Tibial nerve (tissue), 4 donors: ENCODE measurements around the gene XYLT1.
A peak's percentile ranks its signal among the peaks of the same experiment; 100 is the strongest.

Source experiments
- EP300 ChIP-seq, 2 donors: sonication (generic); formaldehyde crosslinking; IDR thresholded peaks; one replicate each; pipeline ENCODE4 v1.6.1; 2017; ENCODE audit warnings: antibody characterized with exemption in 2 of 2, mild to moderate bottlenecking in 1 of 2
- POLR2A ChIP-seq, 2 donors: fragments of 450-650 bp; IDR thresholded peaks; one replicate each; pipeline ENCODE4 v1.6.1; 2017; ENCODE audit warnings: antibody characterized with exemption in 2 of 2, mild to moderate bottlenecking in 2 of 2, moderate library complexity in 2 of 2
- TF ChIP-seq, protein P1 (sequence below), 5 experiments: fragments of 200-600 bp in 3 of 5; fragments of 450-650 bp in 2 of 5; sonication (generic) in 3 of 5; IDR thresholded peaks; one replicate each; pipeline ENCODE4 v1.5.1; 2016 to 2019; ENCODE audit warnings: antibody characterized with exemption in 5 of 5, mild to moderate bottlenecking in 3 of 5, moderate library complexity in 2 of 5

DNA sequence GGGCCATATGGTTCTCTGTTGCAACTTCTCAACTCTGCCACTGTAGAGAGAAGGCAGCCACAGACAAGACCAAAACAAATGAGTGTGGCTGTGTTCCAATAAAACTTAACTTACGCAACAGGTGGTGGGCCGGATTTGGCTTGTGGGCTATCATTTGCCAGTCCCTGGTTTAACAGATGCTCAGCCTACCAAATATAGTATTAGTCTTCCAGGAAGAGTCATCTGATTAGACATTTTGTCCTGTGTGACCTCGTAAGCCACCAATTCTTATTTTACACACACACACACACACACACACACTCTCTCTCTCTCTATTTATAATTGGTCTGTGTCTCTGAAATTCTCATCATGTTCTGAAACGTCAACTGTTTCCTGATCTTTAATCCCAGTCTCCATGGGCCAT is 245.9 kb downstream of the XYLT1 start:
- TF ChIP-seq, protein P1, sequence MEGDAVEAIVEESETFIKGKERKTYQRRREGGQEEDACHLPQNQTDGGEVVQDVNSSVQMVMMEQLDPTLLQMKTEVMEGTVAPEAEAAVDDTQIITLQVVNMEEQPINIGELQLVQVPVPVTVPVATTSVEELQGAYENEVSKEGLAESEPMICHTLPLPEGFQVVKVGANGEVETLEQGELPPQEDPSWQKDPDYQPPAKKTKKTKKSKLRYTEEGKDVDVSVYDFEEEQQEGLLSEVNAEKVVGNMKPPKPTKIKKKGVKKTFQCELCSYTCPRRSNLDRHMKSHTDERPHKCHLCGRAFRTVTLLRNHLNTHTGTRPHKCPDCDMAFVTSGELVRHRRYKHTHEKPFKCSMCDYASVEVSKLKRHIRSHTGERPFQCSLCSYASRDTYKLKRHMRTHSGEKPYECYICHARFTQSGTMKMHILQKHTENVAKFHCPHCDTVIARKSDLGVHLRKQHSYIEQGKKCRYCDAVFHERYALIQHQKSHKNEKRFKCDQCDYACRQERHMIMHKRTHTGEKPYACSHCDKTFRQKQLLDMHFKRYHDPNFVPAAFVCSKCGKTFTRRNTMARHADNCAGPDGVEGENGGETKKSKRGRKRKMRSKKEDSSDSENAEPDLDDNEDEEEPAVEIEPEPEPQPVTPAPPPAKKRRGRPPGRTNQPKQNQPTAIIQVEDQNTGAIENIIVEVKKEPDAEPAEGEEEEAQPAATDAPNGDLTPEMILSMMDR (IDR thresholded peaks at IDR 0.05) = no peak
- TF ChIP-seq EP300 (IDR thresholded peaks at IDR 0.05) (peak in 1 of 2 donors; percentile 72), POLR2A (IDR thresholded peaks at IDR 0.05) (no peak)
